IMR-90 (cell line): ENCODE results near the gene CDK18. TPM values are rescaled to one million over a fixed set of nuclear protein-coding genes. Genes with fewer than 3 reads are reported as not detected.

ENCODE experiments used
- ATAC-seq: fragments of 200-7000 bp; cut with Tn5 transposase; 2 replicates; pipeline ENCODE4 v1.9.1; 2020; ENCODE audit warnings: low read depth, mild to moderate bottlenecking, moderate library complexity
- BruUV-seq: library from RNA; stranded (reverse); fragments of 400-500 nt; replicated peaks from 2 replicates; lab custom pipeline; 2021; lab: Mats Ljungman, UMichigan
- CTCF ChIA-PET: fragments of 300-600 bp; formaldehyde crosslinking; extraction: SDS; loops from one replicate; lab custom pipeline; 2021; ENCODE audit warnings: antibody characterized with exemption; lab: Yijun Ruan, JAX
- POLR2A ChIA-PET: fragments of 300-600 bp; sonication (Branson Sonifier 250); formaldehyde crosslinking; loops from one replicate; lab custom pipeline; 2022; ENCODE audit warnings: antibody characterized with exemption; ENCODE audit not compliant: unreplicated experiment; lab: Charles Lee
- DNase-seq: peaks from one replicate; pipeline ENCODE4 v3.0.0; 2013
- H2AFZ ChIP-seq: replicated peaks from 2 replicates; pipeline ENCODE3; 2013; ENCODE audit warnings: low read length, mild to moderate bottlenecking; ENCODE audit not compliant: poor library complexity
- H2AK5ac ChIP-seq: 2 replicates; pipeline ENCODE4 v1.6.1; 2013; ENCODE audit warnings: low read depth, low read length, inconsistent platforms
- H2AK9ac ChIP-seq: replicated peaks from 2 replicates; pipeline ENCODE3; 2013; ENCODE audit warnings: mild to moderate bottlenecking, low read depth, low read length, moderate library complexity; ENCODE audit not compliant: poor library complexity
- H2BK120ac ChIP-seq: 2 replicates; pipeline ENCODE4 v1.6.1; 2013; ENCODE audit warnings: low read depth, low read length, inconsistent platforms
- H2BK15ac ChIP-seq: 3 replicates; pipeline ENCODE4 v1.6.1; 2013; ENCODE audit warnings: low read depth, low read length, inconsistent platforms
- H2BK20ac ChIP-seq: 2 replicates; pipeline ENCODE4 v1.6.1; 2013; ENCODE audit warnings: low read depth, mild to moderate bottlenecking, inconsistent platforms, low read length, moderate library complexity
- H2BK5ac ChIP-seq: 2 replicates; pipeline ENCODE4 v1.6.1; 2013; ENCODE audit warnings: mild to moderate bottlenecking, low read depth, low read length, inconsistent platforms; ENCODE audit not compliant: poor library complexity, severe bottlenecking
- H3K14ac ChIP-seq: replicated peaks from 2 replicates; pipeline ENCODE4 v1.6.1; 2013; ENCODE audit warnings: low read depth, low read length, inconsistent platforms
- H3K18ac ChIP-seq: 2 replicates; pipeline ENCODE4 v1.6.1; 2013; ENCODE audit warnings: low read depth, low read length, control low read depth
- H3K23ac ChIP-seq: 2 replicates; pipeline ENCODE4 v1.6.1; 2013; ENCODE audit warnings: low read depth, low read length, inconsistent platforms
- H3K27ac ChIP-seq: 2 replicates; pipeline ENCODE4 v1.5.1; 2013; ENCODE audit warnings: mild to moderate bottlenecking, control low read depth, low read length; ENCODE audit not compliant: insufficient read depth
- H3K27me3 ChIP-seq: 2 replicates; pipeline ENCODE4 v1.6.1; 2013; ENCODE audit warnings: low read length; ENCODE audit not compliant: control insufficient read depth, insufficient read depth
- H3K36me3 ChIP-seq: 2 replicates; pipeline ENCODE4 v1.6.1; 2013; ENCODE audit warnings: low read length, mixed read lengths; ENCODE audit not compliant: control insufficient read depth, insufficient read depth
- H3K4ac ChIP-seq: 2 replicates; pipeline ENCODE4 v1.6.1; 2013; ENCODE audit warnings: low read depth, low read length, inconsistent platforms
- H3K4me1 ChIP-seq: 2 replicates; pipeline ENCODE4 v1.6.1; 2013; ENCODE audit warnings: low read length, mixed read lengths; ENCODE audit not compliant: control insufficient read depth, insufficient read depth
- H3K4me2 ChIP-seq: 2 replicates; pipeline ENCODE4 v1.6.1; 2013; ENCODE audit warnings: low read depth, mild to moderate bottlenecking, control low read depth, low read length, moderate library complexity
- H3K4me3 ChIP-seq: 2 replicates; pipeline ENCODE4 v1.5.1; 2013; ENCODE audit warnings: low read depth, mild to moderate bottlenecking, control low read depth, low read length, moderate library complexity; ENCODE audit not compliant: insufficient read depth
- H3K56ac ChIP-seq: 2 replicates; pipeline ENCODE4 v1.6.1; 2013; ENCODE audit warnings: low read length, inconsistent platforms; ENCODE audit not compliant: insufficient read depth; ENCODE audit errors: extremely low read depth
- H3K79me1 ChIP-seq, 2 experiments: 2 replicates each; pipeline ENCODE4 v1.6.1; 2013; ENCODE audit warnings: low read length in 2 of 2, inconsistent platforms in 1 of 2, low read depth in 1 of 2
- H3K9ac ChIP-seq: 2 replicates; pipeline ENCODE4 v1.6.1; 2013; ENCODE audit warnings: low read depth, low read length, control low read depth
- H3K9me1 ChIP-seq: 2 replicates; pipeline ENCODE4 v1.6.1; 2013; ENCODE audit warnings: low read length, inconsistent platforms; ENCODE audit not compliant: insufficient read depth
- H3K9me3 ChIP-seq: 2 replicates; pipeline ENCODE4 v1.6.1; 2013; ENCODE audit warnings: low read length; ENCODE audit not compliant: control insufficient read depth, insufficient read depth
- H4K20me1 ChIP-seq: 2 replicates; pipeline ENCODE4 v1.6.1; 2013; ENCODE audit warnings: low read length, inconsistent platforms; ENCODE audit not compliant: insufficient read depth
- H4K5ac ChIP-seq: 2 replicates; pipeline ENCODE4 v1.6.1; 2013; ENCODE audit warnings: mild to moderate bottlenecking, low read depth, low read length, control low read depth
- H4K8ac ChIP-seq, 2 experiments: 2 replicates each; pipeline ENCODE4 v1.6.1; 2013; ENCODE audit warnings: low read depth in 2 of 2, low read length in 2 of 2, control low read depth in 1 of 2, inconsistent platforms in 1 of 2
- H4K91ac ChIP-seq: 2 replicates; pipeline ENCODE4 v1.6.1; 2013; ENCODE audit warnings: low read depth, low read length, inconsistent platforms; ENCODE audit not compliant: insufficient read depth
- BHLHE40 ChIP-seq: fragments of 150-350 bp; IDR thresholded peaks from 2 replicates; pipeline ENCODE4 v1.6.1; 2016; ENCODE audit warnings: mild to moderate bottlenecking, low read depth, low read length
- CEBPB ChIP-seq: IDR thresholded peaks from 2 replicates; pipeline ENCODE4 v1.6.1; 2012; ENCODE audit warnings: low read depth, low read length, improper control_type of control experiment
- CHD1 ChIP-seq: IDR thresholded peaks from 2 replicates; pipeline ENCODE4 v1.6.1; 2012; ENCODE audit warnings: low read depth, low read length, improper control_type of control experiment
- FOS ChIP-seq: fragments of 150-350 bp; IDR thresholded peaks from 2 replicates; pipeline ENCODE4 v1.6.1; 2016; ENCODE audit warnings: low read depth, low read length
- MAFK ChIP-seq: IDR thresholded peaks from 2 replicates; pipeline ENCODE4 v1.6.1; 2012; ENCODE audit warnings: low read depth, low read length, improper control_type of control experiment
- MAZ ChIP-seq: IDR thresholded peaks from 2 replicates; pipeline ENCODE4 v1.6.1; 2012; ENCODE audit warnings: low read depth, mild to moderate bottlenecking, low read length, improper control_type of control experiment, moderate library complexity, borderline replicate concordance
- MXI1 ChIP-seq: IDR thresholded peaks from 2 replicates; pipeline ENCODE4 v1.6.1; 2012; ENCODE audit warnings: low read depth, mild to moderate bottlenecking, low read length, moderate library complexity, borderline replicate concordance
- NFE2L2 ChIP-seq: fragments of 150-350 bp; IDR thresholded peaks from 2 replicates; pipeline ENCODE4 v1.6.1; 2016; ENCODE audit warnings: low read depth, mild to moderate bottlenecking, low read length
- RAD21 ChIP-seq: IDR thresholded peaks from 2 replicates; pipeline ENCODE4 v1.6.1; 2012; ENCODE audit warnings: low read length, improper control_type of control experiment
- RCOR1 ChIP-seq: IDR thresholded peaks from 2 replicates; pipeline ENCODE4 v1.6.1; 2012; ENCODE audit warnings: mild to moderate bottlenecking, low read length, improper control_type of control experiment; ENCODE audit not compliant: insufficient replicate concordance
- RFX5 ChIP-seq: IDR thresholded peaks from 2 replicates; pipeline ENCODE4 v1.8.0; 2012; ENCODE audit warnings: low read depth, mild to moderate bottlenecking, low read length, moderate library complexity
- SMC3 ChIP-seq: fragments of 150-350 bp; IDR thresholded peaks from 2 replicates; pipeline ENCODE4 v1.6.1; 2016; ENCODE audit warnings: low read depth, mild to moderate bottlenecking, antibody characterized with exemption, low read length, moderate library complexity
- WGBS, 2 experiments: methylation state at CpG; one replicate each; pipeline versions ENCODE4 v1.1.5 to v1.1.7; 2013; ENCODE audit warnings: missing lambda C conversion rate in 2 of 2; ENCODE audit not compliant: insufficient read length in 1 of 2; ENCODE audit errors: extremely low coverage in 2 of 2; 5-methylcytosine and 5-hydroxymethylcytosine counted together
- dilution Hi-C: fragments of 300-500 bp; cut with HindIII; formaldehyde crosslinking; loops from one replicate; pipeline ENCODE4 v1.14.3; 2018; ENCODE audit warnings: low sequenced_read_pairs; ENCODE audit not compliant: unreplicated experiment
- in situ Hi-C: fragments of 300-500 bp; cut with MboI; formaldehyde crosslinking; loops from 3 replicates; pipeline ENCODE4 v1.14.3; 2019; ENCODE audit warnings: low sequenced_read_pairs, inconsistent platforms, mixed read lengths
- intact Hi-C: fragments of 100-400 bp; cut with micrococcal nuclease; formaldehyde crosslinking; loops from 2 replicates; pipeline ENCODE4 v1.10.0; 2022
- polyA plus RNA-seq, 3 experiments: library from polyadenylated mRNA; depleted of rRNA; stranded (reverse); fragments of >200 nt; gene quantifications; 2 replicates each; pipeline ENCODE4 v1.2.3, GENCODE V29; 2012; ENCODE audit warnings: low replicate concordance in 1 of 3
- total RNA-seq: library from RNA; depleted of rRNA; stranded (reverse); fragments of >200 nt; gene quantifications from 2 replicates; pipeline ENCODE4 v1.2.3, GENCODE V29; 2012
- TF ChIP-seq, protein P1 (sequence below): conservative IDR thresholded peaks from 2 replicates; pipeline ENCODE4 v1.5.1; 2012; ENCODE audit warnings: mild to moderate bottlenecking, low read depth, low read length, improper control_type of control experiment
- TF ChIP-seq, protein P2 (sequence below): fragments of 150-350 bp; IDR thresholded peaks from 2 replicates; pipeline ENCODE4 v1.6.1; 2017; ENCODE audit warnings: mild to moderate bottlenecking, antibody characterized with exemption, low read length, low read depth

The CDK18 gene
- total and polyA plus RNA-seq, 2 of the 4 experiments (the other 2 are of a cell fraction) = 0.18 to 0.48 TPM

DNA sequence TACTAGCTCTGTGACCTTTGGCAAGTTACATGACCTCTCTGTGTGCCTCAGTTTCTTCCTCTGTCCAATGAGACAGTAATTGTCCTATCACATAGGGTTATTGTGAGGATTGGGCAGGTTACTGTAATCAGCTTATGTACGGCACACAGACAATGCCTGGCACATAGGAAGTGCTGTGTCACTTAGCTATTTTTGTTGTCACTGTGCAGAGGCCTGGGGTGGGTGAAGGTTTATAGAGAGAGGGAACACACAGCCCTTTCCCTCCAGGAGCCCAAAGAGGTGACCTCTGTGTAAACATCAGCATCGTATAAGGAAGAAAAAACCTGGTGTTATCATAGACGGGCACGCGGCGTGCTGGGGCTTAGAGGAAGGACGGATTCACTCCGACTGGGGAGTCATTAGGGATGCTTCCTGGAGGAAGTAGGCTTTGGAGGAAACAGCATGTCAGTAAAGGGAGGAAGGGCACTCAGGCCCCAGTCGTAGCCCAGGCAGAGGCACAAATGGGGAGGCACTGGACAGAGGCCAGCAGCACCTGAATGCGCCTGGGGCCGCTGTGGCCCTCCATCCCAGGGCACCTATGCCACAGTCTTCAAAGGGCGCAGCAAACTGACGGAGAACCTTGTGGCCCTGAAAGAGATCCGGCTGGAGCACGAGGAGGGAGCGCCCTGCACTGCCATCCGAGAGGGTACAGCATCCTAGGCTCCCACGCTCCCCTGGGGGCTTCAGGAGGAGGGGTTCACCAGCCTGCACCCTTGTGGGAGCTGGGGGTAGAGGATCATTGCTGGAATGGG lies 21.2 kb downstream of the CDK18 start:
- Histone ChIP-seq H2BK15ac (no peak overlapping the region), H2AK9ac (no peak overlapping the region), H4K20me1 (no peaks in the 10 kb centered on the region), H3K9me1 (no peaks in the 10 kb centered on the region), H2BK120ac (no peak overlapping the region), H3K4me3 (no peak overlapping the region), H2BK20ac (no peak overlapping the region), H2BK5ac (no peak overlapping the region), H3K27me3 (peaks cover 27% of the 10 kb centered on the region), H3K9me3 (no peaks in the 10 kb centered on the region), H3K4ac (no peak overlapping the region), H2AFZ (no peak overlapping the region), H3K56ac (no peak overlapping the region), H3K36me3 (no peaks in the 10 kb centered on the region), H3K79me1 (no peaks in the 10 kb centered on the region), H3K14ac (no peak overlapping the region), H3K27ac (no peak overlapping the region), H4K5ac (no peak overlapping the region), H4K91ac (no peak overlapping the region), H3K18ac (no peak overlapping the region), H3K23ac (no peak overlapping the region), H3K9ac (no peak overlapping the region), H3K4me1 (no peaks in the 10 kb centered on the region), H2AK5ac (no peak overlapping the region), H4K8ac (no peak overlapping the region), H3K4me2 (no peak overlapping the region)
- BruUV-seq = no TSS peak
- dilution Hi-C loops (no loop called here), intact Hi-C loops (no loop called here), in situ Hi-C loops (loop anchor here (5.0 kb wide), 1 partner anchor 132 kb away; no protein-coding TSS in a partner anchor)
- POLR2A ChIA-PET = interaction anchor here (0.5 kb wide), 1 partner anchor 11 kb away, joined by 5 read pairs; no protein-coding TSS in a partner anchor
- no peak for ATAC-seq
- WGBS, 2 experiments = 88% methylated on average over 11 of the region's 18 CpGs; no CpG with 5 or more reads in 1 of the 2 experiments
- no peak for DNase-seq
- TF ChIP-seq, protein P1, sequence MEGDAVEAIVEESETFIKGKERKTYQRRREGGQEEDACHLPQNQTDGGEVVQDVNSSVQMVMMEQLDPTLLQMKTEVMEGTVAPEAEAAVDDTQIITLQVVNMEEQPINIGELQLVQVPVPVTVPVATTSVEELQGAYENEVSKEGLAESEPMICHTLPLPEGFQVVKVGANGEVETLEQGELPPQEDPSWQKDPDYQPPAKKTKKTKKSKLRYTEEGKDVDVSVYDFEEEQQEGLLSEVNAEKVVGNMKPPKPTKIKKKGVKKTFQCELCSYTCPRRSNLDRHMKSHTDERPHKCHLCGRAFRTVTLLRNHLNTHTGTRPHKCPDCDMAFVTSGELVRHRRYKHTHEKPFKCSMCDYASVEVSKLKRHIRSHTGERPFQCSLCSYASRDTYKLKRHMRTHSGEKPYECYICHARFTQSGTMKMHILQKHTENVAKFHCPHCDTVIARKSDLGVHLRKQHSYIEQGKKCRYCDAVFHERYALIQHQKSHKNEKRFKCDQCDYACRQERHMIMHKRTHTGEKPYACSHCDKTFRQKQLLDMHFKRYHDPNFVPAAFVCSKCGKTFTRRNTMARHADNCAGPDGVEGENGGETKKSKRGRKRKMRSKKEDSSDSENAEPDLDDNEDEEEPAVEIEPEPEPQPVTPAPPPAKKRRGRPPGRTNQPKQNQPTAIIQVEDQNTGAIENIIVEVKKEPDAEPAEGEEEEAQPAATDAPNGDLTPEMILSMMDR = no peak
- TF ChIP-seq RCOR1 = no peak
- TF ChIP-seq RAD21 = no peak
- TF ChIP-seq, protein P2, sequence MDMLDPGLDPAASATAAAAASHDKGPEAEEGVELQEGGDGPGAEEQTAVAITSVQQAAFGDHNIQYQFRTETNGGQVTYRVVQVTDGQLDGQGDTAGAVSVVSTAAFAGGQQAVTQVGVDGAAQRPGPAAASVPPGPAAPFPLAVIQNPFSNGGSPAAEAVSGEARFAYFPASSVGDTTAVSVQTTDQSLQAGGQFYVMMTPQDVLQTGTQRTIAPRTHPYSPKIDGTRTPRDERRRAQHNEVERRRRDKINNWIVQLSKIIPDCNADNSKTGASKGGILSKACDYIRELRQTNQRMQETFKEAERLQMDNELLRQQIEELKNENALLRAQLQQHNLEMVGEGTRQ = no peak
- no peak for TF ChIP-seq MAZ
- no peak for TF ChIP-seq CHD1
- TF ChIP-seq BHLHE40 = no peak
- TF ChIP-seq MAFK = no peak
- no peak for TF ChIP-seq NFE2L2
- no peak for TF ChIP-seq MXI1
- TF ChIP-seq CEBPB = no peak
- TF ChIP-seq FOS = no peak
- TF ChIP-seq SMC3 = no peak
- TF ChIP-seq RFX5 = no peak
- CTCF ChIA-PET = interaction anchor here (0.6 to 3.9 kb wide), 9 partner anchors 33 to 458 kb away, joined by 3 to 52 read pairs (median 8); no protein-coding TSS in a partner anchor
